Keratinocyte (primary cell): ENCODE measurements around the gene MICAL3. TPM values are rescaled to one million over a fixed set of nuclear protein-coding genes. Genes with fewer than 3 reads are reported as not detected.
"Not testable (repeated sequence)": the region's sequence is repeated elsewhere in the genome, so short reads cannot be mapped to it uniquely, and the experiment has no call there.

ENCODE experiments used
- DNase-seq: peaks from one replicate; pipeline ENCODE4 v3.0.0-alpha.2; 2011; ENCODE audit warnings: low read depth, missing footprints, low spot score
- FAIRE-seq: peaks from 2 replicates; lab custom pipeline; 2011; peaks lifted over from hg19 to GRCh38; lab: Jason Lieb, UNC
- H2AFZ ChIP-seq: 2 replicates; pipeline ENCODE4 v1.6.0; 2012; ENCODE audit warnings: low read length, control low read depth, inconsistent platforms; ENCODE audit not compliant: control insufficient read depth
- H3K27ac ChIP-seq: 2 replicates; pipeline ENCODE4 v1.5.1; 2011; ENCODE audit warnings: low read length; ENCODE audit not compliant: control insufficient read depth, insufficient read depth
- H3K27me3 ChIP-seq: 3 replicates; pipeline ENCODE4 v1.6.0; 2011; ENCODE audit warnings: low read length; ENCODE audit not compliant: control insufficient read depth, insufficient read depth; ENCODE audit errors: extremely low read depth
- H3K36me3 ChIP-seq, 2 experiments: 2 replicates in 1 of 2; 3 replicates in 1 of 2; pipeline ENCODE4 v1.5.1; 2011; ENCODE audit warnings: low read length in 2 of 2, mild to moderate bottlenecking in 1 of 2; ENCODE audit not compliant: control insufficient read depth in 2 of 2, insufficient read depth in 2 of 2; ENCODE audit errors: extremely low read depth in 1 of 2
- H3K4me1 ChIP-seq: 3 replicates; pipeline ENCODE4 v1.5.1; 2011; ENCODE audit warnings: low read length; ENCODE audit not compliant: control insufficient read depth, insufficient read depth; ENCODE audit errors: extremely low read depth
- H3K4me2 ChIP-seq: 3 replicates; pipeline ENCODE4 v1.6.0; 2011; ENCODE audit warnings: low read depth, low read length; ENCODE audit not compliant: control insufficient read depth, insufficient read depth; ENCODE audit errors: extremely low read depth
- H3K4me3 ChIP-seq, 3 experiments: fragments of 200-600 bp in 1 of 3; sonication (generic) in 1 of 3; 2 replicates in 2 of 3; 3 replicates in 1 of 3; pipeline ENCODE4 v1.5.1; 2011 to 2016; ENCODE audit warnings: low read length in 3 of 3, mild to moderate bottlenecking in 3 of 3, control low read depth in 2 of 3, inconsistent platforms in 1 of 3, low read depth in 1 of 3, mixed read lengths in 1 of 3, mixed run types in 1 of 3, moderate library complexity in 1 of 3; ENCODE audit not compliant: control insufficient read depth in 2 of 3, insufficient read depth in 2 of 3; ENCODE audit errors: extremely low read depth in 1 of 3
- H3K79me2 ChIP-seq: 2 replicates; pipeline ENCODE4 v1.6.0; 2012; ENCODE audit warnings: low read length; ENCODE audit not compliant: control insufficient read depth, insufficient read depth
- H3K9ac ChIP-seq: 3 replicates; pipeline ENCODE4 v1.6.0; 2011; ENCODE audit warnings: low read length; ENCODE audit not compliant: control insufficient read depth, insufficient read depth; ENCODE audit errors: extremely low read depth
- H3K9me1 ChIP-seq: 3 replicates; pipeline ENCODE4 v1.6.0; 2011; ENCODE audit warnings: low read length; ENCODE audit not compliant: control insufficient read depth, insufficient read depth; ENCODE audit errors: extremely low read depth
- H3K9me3 ChIP-seq: 2 replicates; pipeline ENCODE4 v1.5.1; 2012; ENCODE audit warnings: low read depth, low read length; ENCODE audit not compliant: control insufficient read depth
- H4K20me1 ChIP-seq: 3 replicates; pipeline ENCODE4 v1.6.0; 2011; ENCODE audit warnings: low read length; ENCODE audit not compliant: control insufficient read depth, insufficient read depth; ENCODE audit errors: extremely low read depth
- EZH2 ChIP-seq: IDR thresholded peaks from one replicate; pipeline ENCODE4 v1.6.1; 2012; ENCODE audit warnings: inconsistent platforms, mild to moderate bottlenecking, low read length, moderate library complexity
- dilution Hi-C: fragments of 300-500 bp; cut with MboI; formaldehyde crosslinking; loops from one replicate; pipeline ENCODE4 v1.7.0; 2020; ENCODE audit warnings: low sequenced_read_pairs; ENCODE audit not compliant: extremely low pct_ligation_motif_present
- polyA plus RNA-seq, 5 experiments: library from polyadenylated mRNA; depleted of rRNA in 3 of 5; stranded (reverse) in 3 of 5; stranded (forward) in 1 of 5; unstranded in 1 of 5; fragments of >200 nt; gene quantifications; 1 replicate in 1 of 5; 2 replicates in 3 of 5; 3 replicates in 1 of 5; pipeline versions ENCODE4 v1.2.1 to v1.2.3, GENCODE V29; 2011 to 2012; ENCODE audit warnings: missing spikeins in 2 of 5, low read depth in 1 of 5, low replicate concordance in 1 of 5
- TF ChIP-seq, protein P1 (sequence below), 3 experiments: IDR thresholded peaks in 1 of 3; conservative IDR thresholded peaks in 1 of 3; optimal IDR thresholded peaks in 1 of 3; 2 replicates in 2 of 3; 3 replicates in 1 of 3; pipeline versions ENCODE3 to v1.5.1; 2011; ENCODE audit warnings: low read length in 3 of 3, mild to moderate bottlenecking in 3 of 3, moderate library complexity in 2 of 3, control low read depth in 1 of 3, inconsistent platforms in 1 of 3; ENCODE audit not compliant: insufficient read depth in 2 of 3; ENCODE audit errors: extremely low read depth in 1 of 3

The MICAL3 gene
- polyA plus RNA-seq, 1 donor (not counting 4 experiments of a cell fraction or from before 2014, with no cell fraction given) = 27.9 TPM

DNA sequence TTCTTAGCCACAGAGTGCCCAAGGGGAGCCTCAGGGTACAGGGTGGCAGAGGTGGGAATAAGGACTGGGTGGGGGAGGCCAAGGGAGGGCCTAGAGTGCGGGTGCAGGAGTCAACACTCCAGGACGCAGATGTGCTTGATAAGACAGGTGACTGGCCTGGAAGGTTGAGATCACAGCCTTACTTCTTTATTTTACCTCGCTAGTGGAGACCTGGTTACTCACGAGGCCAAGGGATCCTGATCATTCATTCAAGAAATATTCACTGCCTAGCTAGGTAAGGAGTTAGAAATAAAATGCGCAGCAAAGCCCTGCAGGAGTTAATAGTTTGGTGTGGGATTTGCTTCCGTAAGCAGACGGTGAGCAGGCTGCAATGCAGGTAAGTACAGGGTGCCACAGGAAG is 40.3 kb upstream of the MICAL3 start:
- no peak overlapping the region for H3K9ac ChIP-seq
- no peak for TF ChIP-seq EZH2
- TF ChIP-seq, protein P1, sequence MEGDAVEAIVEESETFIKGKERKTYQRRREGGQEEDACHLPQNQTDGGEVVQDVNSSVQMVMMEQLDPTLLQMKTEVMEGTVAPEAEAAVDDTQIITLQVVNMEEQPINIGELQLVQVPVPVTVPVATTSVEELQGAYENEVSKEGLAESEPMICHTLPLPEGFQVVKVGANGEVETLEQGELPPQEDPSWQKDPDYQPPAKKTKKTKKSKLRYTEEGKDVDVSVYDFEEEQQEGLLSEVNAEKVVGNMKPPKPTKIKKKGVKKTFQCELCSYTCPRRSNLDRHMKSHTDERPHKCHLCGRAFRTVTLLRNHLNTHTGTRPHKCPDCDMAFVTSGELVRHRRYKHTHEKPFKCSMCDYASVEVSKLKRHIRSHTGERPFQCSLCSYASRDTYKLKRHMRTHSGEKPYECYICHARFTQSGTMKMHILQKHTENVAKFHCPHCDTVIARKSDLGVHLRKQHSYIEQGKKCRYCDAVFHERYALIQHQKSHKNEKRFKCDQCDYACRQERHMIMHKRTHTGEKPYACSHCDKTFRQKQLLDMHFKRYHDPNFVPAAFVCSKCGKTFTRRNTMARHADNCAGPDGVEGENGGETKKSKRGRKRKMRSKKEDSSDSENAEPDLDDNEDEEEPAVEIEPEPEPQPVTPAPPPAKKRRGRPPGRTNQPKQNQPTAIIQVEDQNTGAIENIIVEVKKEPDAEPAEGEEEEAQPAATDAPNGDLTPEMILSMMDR (optimal IDR thresholded peaks at IDR 0.05 in 1 of 3, IDR thresholded peaks at IDR 0.05 in 1 of 3, conservative IDR thresholded peaks at IDR 0.05 in 1 of 3; ENCODE audit: extremely low read depth in 1 of 3, insufficient read depth in 2 of 3, low read length in 3 of 3) = no peak
- no peak for DNase-seq
- H4K20me1 ChIP-seq = no peaks in the 10 kb centered on the region
- H3K9me3 ChIP-seq = no peaks in the 10 kb centered on the region
- no peak overlapping the region for H3K4me3 ChIP-seq
- FAIRE-seq = no peak
- no peaks in the 10 kb centered on the region for H3K79me2 ChIP-seq
- no peak overlapping the region for H3K27ac ChIP-seq
- H3K27me3 ChIP-seq = no peaks in the 10 kb centered on the region
- no peak overlapping the region for H2AFZ ChIP-seq
- H3K36me3 ChIP-seq = no peaks in the 10 kb centered on the region
- no peak overlapping the region for H3K4me2 ChIP-seq
- H3K4me1 ChIP-seq = peaks cover 41% of the 10 kb centered on the region
- H3K9me1 ChIP-seq = no peaks in the 10 kb centered on the region
- dilution Hi-C loops = no loop called here

DNA sequence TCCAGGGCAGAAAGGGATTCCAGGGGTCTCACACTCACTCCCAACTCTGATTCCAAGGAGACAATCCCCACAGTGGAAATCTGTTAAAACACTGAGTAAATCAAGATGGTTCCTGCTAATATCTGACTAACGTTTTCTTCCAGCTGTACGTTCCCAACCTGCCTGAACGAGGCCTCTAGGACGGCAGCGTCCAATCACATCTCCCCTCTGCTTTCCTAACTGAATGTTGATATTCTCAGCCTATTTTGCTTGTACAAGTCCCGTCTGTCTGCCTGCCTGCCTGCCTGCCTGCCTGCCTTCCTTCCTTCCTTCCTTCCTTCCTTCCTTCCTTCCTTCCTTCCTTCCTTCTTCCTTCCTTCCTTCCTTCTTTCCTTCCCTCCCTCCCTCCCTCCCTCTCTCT is 39.4 kb upstream of the MICAL3 start:
- not testable (repeated sequence) for H3K27me3 ChIP-seq
- peak overlapping the region; percentile 72 for H3K27ac ChIP-seq

DNA sequence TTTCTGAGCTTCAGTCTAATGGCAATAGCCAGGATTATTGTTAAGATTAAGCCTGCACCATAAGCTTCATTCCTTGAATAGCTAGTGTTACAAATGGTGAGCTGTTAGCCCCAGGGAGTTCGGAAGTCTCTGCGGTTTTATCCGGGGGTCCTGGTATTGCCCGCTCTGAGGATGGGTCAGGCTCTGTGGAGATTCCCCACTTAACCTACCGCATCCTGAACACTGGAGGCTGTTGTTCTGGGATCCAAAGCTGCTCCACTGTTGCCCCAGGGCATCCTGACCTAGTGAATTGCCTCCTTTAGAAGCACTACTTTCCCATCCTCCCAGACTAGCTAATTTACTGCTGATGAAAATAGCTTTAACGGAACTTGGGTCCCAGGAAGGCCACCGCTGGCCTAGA is 38.9 kb upstream of the MICAL3 start:
- Histone ChIP-seq H3K9me1 (no peaks in the 10 kb centered on the region), H4K20me1 (no peaks in the 10 kb centered on the region), H2AFZ (no peak overlapping the region), H3K4me3 (no peak overlapping the region), H3K9ac (peak overlapping the region; percentile 53), H3K9me3 (no peaks in the 10 kb centered on the region), H3K27me3 (no peaks in the 10 kb centered on the region), H3K4me1 (peaks cover 41% of the 10 kb centered on the region), H3K79me2 (no peaks in the 10 kb centered on the region), H3K27ac (peak overlapping the region; percentile 72), H3K4me2 (peak overlapping the region; percentile 54), H3K36me3 (no peaks in the 10 kb centered on the region)
- DNase-seq (peak; percentile 85), FAIRE-seq (peak; percentile 63)
- dilution Hi-C loops = no loop called here
- TF ChIP-seq, protein P1 (optimal IDR thresholded peaks at IDR 0.05 in 1 of 3, IDR thresholded peaks at IDR 0.05 in 1 of 3, conservative IDR thresholded peaks at IDR 0.05 in 1 of 3; ENCODE audit: extremely low read depth in 1 of 3, insufficient read depth in 2 of 3, low read length in 3 of 3) = no peak
- TF ChIP-seq EZH2 = no peak

More for the DNA sequence above, 39.4 kb upstream of the MICAL3 start:
- Histone ChIP-seq H3K4me1 (peaks cover 41% of the 10 kb centered on the region), H3K9ac (peak overlapping the region; percentile 53), H3K4me2 (peak overlapping the region; percentile 54)
- H3K36me3 ChIP-seq, dilution Hi-C loops, FAIRE-seq, H3K79me2 ChIP-seq, DNase-seq, H3K9me3 ChIP-seq, H3K9me1 ChIP-seq, H2AFZ ChIP-seq, H4K20me1 ChIP-seq, H3K4me3 ChIP-seq: not testable (repeated sequence)
